ENCODE measurements around the gene RAB44.
A peak's percentile ranks its signal among the peaks of the same experiment; 100 is the strongest.

The RAB44 gene

GRCh38 chr6:36670271-36670670 lies 27.4 kb upstream of the RAB44 start:
- DNase-seq, result no peak

- peak; percentile 73 for DNase-seq
Measured at GRCh38 chr6:36671687-36672375, 25.8 kb upstream of the RAB44 start.

DNA sequence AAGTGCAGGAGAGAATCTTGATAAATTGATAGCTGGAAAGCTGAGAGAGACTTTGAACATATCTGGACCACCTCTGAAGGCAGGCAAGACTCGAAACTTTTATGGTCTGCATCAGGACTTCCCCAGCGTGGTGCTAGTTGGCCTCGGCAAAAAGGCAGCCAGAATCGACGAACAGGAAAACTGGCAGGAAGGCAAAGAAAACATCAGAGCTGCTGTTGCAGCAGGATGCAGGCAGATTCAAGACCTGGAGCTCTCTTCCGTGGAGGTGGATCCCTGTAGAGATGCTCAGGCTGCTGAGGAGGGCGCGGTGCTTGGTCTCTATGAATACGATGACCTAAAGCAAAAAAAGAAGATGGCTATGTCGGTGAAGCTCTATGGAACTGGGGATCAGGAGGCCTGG lies 23.7 kb upstream of the RAB44 start:
- DNase-seq, result no peak

DNA sequence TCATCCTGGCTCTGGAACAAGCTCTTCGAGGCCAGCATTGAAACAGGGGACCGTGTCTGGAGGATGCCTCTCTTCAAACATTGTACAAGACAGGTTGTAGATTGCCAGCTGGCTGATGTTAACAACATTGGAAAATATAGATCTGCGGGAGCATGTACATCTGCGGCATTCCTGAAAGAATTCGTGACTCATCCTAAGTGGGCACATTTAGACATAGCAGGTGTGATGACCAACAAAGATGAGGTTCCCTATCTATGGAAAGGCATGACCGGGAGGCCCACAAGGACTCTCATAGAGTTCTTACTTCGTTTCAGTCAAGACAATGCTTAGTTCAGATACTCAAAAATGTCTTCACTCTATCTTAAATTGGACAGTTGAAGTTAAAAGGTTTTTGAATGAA lies 22.7 kb upstream of the RAB44 start:
- no peak for DNase-seq

DNA sequence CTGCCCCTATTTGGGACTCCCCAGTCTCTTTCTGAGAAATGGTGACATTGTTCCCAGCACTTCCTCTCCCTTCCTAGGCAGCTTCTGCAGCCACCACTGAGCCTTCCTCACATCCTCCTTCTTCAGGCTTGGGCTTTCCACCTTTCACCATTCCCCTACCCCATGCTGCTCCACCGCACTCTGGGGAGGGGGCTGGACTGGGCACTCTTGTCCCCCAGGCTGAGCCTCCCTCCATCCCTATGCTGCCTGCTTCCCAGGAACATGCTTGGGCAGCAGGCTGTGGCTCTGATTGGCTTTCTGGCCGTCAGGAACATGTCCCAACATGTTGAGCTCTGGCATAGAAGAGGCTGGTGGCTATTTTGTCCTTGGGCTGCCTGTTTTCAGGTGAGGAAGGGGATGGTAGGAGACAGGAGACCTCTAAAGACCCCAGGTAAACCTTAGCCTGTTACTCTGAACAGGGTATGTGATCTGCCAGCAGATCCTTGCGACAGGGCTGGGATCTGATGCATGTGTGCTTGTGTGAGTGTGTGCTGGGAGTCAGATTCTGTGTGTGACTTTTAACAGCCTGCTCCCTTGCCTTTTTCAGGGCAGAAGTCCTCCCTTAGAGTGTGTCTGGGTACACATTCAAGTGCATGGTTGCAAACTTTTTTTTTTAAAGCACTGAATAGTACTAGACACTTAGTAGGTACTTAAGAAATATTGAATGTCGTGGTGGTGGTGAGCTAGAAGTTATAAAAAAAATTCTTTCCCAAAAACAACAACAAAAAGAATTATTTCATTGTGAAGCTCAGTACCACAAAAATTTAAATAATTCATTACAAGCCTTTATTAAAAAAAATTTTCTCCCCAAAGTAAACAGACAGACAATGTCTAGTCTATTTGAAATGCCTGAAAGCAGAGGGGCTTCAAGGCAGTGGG lies 21.2 kb upstream of the RAB44 start:
- peak; percentile 68 for DNase-seq

DNA sequence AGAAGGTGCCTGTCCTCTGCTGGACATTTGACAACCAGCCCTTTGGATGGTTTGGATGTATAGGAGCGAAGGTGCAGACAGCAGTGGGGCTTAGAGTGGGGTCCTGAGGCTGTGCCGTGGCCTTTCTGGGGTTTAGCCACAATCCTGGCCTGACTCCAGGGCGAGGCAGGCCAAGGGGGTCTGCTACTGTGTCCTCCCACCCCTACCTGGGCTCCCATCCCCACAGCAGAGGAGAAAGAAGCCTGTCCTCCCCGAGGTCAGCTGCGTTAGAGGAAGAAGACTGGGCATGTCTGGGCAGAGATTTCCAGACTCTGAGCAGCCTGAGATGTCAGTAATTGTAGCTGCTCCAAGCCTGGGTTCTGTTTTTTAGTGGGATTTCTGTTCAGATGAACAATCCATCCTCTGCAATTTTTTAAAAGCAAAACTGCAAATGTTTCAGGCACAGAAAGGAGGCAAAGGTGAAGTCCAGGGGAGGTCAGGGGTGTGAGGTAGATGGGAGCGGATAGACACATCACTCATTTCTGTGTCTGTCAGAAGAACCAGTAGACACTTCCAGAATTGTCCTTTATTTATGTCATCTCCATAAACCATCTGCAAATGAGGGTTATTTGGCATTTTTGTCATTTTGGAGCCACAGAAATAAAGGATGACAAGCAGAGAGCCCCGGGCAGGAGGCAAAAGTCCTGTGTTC lies 20.4 kb upstream of the RAB44 start:
- DNase-seq, result peak; percentile 24

DNA sequence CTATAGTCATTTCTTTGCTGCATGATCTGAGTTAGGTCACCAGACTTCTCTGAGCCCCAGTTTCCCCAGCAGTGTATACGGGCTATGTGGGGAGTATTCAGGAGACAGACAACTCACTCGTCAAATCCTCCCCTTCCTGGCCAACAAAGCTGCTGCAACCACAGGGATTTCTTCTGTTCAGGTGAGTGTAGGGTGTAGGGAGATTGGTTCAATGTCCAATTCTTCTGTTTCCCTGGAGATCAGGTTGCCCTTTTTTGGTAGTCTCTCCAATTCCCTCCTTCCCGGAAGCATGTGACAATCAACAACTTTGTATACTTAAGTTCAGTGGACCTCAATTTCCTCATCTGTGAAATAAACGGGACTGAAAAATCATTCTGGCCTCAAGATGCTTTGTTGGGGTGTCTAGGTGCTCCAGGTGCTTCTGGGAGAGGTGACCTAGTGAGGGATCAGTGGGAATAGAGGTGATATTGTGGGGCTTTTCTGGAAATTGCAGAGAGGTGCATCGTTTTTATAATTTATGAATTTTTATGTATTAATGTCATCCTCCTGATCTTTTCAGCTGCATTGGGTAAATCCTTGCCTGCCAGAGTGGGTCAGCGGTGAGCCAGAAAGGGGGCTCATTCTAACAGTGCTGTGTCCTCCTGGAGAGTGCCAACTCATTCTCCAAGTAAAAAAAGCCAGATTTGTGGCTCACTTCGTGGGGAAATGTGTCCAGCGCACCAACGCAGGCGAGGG lies 19.7 kb upstream of the RAB44 start:
- DNase-seq, result no peak

DNA sequence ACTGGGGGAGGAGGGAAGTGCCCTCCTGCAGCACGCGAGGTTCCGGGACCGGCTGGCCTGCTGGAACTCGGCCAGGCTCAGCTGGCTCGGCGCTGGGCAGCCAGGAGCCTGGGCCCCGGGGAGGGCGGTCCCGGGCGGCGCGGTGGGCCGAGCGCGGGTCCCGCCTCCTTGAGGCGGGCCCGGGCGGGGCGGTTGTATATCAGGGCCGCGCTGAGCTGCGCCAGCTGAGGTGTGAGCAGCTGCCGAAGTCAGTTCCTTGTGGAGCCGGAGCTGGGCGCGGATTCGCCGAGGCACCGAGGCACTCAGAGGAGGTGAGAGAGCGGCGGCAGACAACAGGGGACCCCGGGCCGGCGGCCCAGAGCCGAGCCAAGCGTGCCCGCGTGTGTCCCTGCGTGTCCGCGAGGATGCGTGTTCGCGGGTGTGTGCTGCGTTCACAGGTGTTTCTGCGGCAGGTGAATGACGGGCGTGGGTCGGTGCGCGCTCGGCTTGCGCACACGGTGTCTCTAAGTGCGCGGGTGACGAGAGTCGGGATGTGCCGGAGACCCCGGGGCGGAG lies 19.1 kb upstream of the RAB44 start, which contains the start of gene CDKN1A:
Gene CDKN1A, plus strand, starts transcription at position 227 of the 555 bp plus-strand sequence. CDS start 5,388 bp downstream, outside the sequence.
- DNase-seq, result peak; percentile 74

GRCh38 chr6:36679043-36679833 lies 18.4 kb upstream of the RAB44 start:
- peak; percentile 32 for DNase-seq

DNA sequence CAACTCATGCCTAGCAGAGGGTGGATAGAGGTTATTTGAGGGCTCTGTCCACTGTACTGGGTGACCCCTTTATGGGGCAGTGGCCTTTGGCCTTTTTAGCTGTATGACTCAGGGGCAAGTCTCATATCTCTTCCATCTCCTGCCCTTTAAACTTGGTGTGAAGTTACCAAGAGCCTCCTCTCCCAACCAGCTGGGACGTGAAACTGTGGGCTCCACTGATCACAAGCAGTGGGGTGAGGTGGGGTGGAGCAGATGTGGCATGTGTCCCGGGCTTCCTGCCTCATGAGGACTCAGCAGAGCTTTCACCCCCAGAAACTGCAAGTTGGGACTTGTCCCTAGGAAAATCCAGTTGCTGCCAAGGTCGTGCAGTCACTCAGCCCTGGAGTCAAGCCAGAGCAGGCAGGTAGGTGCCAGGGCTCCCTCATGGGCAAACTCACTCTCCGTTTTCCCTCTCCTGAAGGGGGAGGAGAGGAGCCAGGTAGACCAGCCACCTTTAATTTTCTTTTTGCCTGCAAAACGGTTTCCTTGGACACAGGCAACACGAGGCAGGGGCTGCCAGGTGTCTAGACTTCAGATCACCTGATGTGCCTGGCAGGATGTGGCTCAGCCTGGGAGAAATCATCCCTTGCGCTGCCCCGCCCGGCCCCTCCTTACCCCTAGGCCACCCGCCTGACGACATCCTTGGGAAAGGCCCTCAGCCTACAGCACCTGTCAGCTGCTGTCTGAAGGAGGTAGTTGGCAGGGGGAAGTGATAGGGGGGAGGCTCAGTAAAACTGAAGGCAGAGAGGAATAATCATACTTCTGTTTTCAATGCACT lies 15.1 kb upstream of the RAB44 start:
- DNase-seq, result peak; percentile 99

- DNase-seq, result peak; percentile 88
Measured at GRCh38 chr6:36683145-36683655, 14.4 kb upstream of the RAB44 start.

- no peak for DNase-seq
Measured at GRCh38 chr6:36683656-36684446, 13.8 kb upstream of the RAB44 start.

DNA sequence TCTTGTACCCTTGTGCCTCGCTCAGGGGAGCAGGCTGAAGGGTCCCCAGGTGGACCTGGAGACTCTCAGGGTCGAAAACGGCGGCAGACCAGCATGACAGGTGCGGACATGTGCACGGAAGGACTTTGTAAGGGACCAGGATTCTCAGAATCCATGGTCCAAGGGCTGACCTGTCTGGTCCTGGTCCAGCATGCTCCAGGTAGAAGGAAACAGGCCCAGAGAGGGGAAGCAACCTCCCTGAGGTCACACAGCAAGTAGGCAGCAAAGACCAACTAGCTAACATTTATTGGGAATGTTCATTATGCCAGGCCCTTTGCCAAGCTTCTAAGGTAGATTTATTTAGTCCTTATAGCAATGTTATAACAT lies 13.2 kb upstream of the RAB44 start:
- DNase-seq, result no peak

DNA sequence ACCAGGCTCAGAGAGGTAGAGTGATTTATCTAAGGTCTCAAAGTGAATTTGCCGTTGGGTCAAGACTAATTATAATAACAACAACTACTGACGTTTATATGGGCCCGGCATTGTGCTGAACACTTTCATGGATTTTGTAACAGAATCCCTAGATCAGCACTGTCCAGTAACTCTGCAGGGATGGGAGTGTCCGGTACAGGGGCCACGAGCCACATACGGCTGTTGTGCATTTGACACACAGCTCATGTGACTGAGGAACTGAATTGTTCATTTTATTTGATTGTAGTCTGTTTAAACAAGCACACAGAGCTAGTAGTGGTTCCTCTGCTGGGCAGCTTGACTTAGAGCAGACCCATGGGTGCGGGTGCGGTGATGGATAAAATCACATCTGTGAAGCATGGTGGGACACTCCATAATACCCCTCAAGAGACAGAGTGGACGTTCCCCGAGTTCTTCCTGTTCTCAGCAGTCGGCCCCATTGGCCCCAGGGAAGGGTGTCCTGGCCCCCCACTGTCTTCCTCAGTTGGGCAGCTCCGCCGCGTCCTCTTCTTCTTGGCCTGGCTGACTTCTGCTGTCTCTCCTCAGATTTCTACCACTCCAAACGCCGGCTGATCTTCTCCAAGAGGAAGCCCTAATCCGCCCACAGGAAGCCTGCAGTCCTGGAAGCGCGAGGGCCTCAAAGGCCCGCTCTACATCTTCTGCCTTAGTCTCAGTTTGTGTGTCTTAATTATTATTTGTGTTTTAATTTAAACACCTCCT lies 12.3 kb upstream of the RAB44 start:
- DNase-seq, result no peak

- no peak for DNase-seq
Measured at GRCh38 chr6:36685926-36686667, 11.5 kb upstream of the RAB44 start.

GRCh38 chr6:36686668-36687513 lies 10.7 kb upstream of the RAB44 start:
- DNase-seq, result no peak

All from DMS79 (cell line).